Measurements from ENCODE around the gene MYPOP. TPM values are rescaled to one million over a fixed set of nuclear protein-coding genes. Genes with fewer than 3 reads are reported as not detected.

Gene MYPOP
- total and polyA plus RNA-seq, 2 donors from 2014 or later, result 6.7 to 11.7 TPM

GRCh38 chr19:45913874-45914830, 11.7 kb upstream of the MYPOP start, which contains the start of gene NANOS2:
Gene NANOS2, minus strand, starts transcription at chr19:45914778. Its CDS starts 85 bp downstream, at chr19:45914693.
- DNase-seq (peak in 2 of 5 donors; percentile 5 to 10), FAIRE-seq (no peak)
- H3K27me3 ChIP-seq (ENCODE audit: control insufficient read depth, insufficient read depth, low read length), result no peaks in the 10 kb centered on the region
- no peak within 1 kb of the TSS for H3K27ac ChIP-seq (ENCODE audit: low read depth in 2 of 2, low read length in 2 of 2)
- H3K9me3 ChIP-seq (ENCODE audit: control insufficient read depth in 2 of 3, insufficient read depth in 1 of 3, low read length in 3 of 3), result no peaks in the 10 kb centered on the region
- TF ChIP-seq CTCF (IDR thresholded peaks at IDR 0.05; ENCODE audit: borderline replicate concordance, extremely low read depth, insufficient read depth), result no peak
- intact Hi-C loops (cut with DNase I), result no loop called here
- H3K9ac ChIP-seq (ENCODE audit: low read length in 3 of 3), result no peak within 1 kb of the TSS
- no peaks in the 10 kb centered on the region for H3K36me3 ChIP-seq (ENCODE audit: control insufficient read depth in 2 of 3, insufficient read depth in 3 of 3, low read length in 3 of 3)
- no peak within 1 kb of the TSS for H3K4me3 ChIP-seq (ENCODE audit: low read length in 3 of 3)
- peaks cover 0 to 2% (median 0%) of the 10 kb centered on the region in 3 donors for H3K4me1 ChIP-seq (ENCODE audit: control insufficient read depth in 2 of 3, insufficient read depth in 2 of 3, low read depth in 1 of 3, low read length in 3 of 3)

GRCh38 chr19:45911291-45911690, 8.9 kb upstream of the MYPOP start:
- FAIRE-seq (no peak), DNase-seq (peak in 2 of 5 donors; percentile 28 to 34)

GRCh38 chr19:45908956-45909355, 6.5 kb upstream of the MYPOP start:
- Histone ChIP-seq H3K36me3 (ENCODE audit: control insufficient read depth in 2 of 3, insufficient read depth in 3 of 3, low read length in 3 of 3) (no peaks in the 10 kb centered on the region), H3K9me3 (ENCODE audit: control insufficient read depth in 2 of 3, insufficient read depth in 1 of 3, low read length in 3 of 3) (no peaks in the 10 kb centered on the region), H3K9ac (ENCODE audit: low read length in 3 of 3) (no peak overlapping the region), H3K4me1 (ENCODE audit: control insufficient read depth in 2 of 3, insufficient read depth in 2 of 3, low read depth in 1 of 3, low read length in 3 of 3) (peaks cover 0 to 2% (median 0%) of the 10 kb centered on the region in 3 donors), H3K27ac (ENCODE audit: low read depth in 2 of 2, low read length in 2 of 2) (no peak overlapping the region), H3K27me3 (ENCODE audit: control insufficient read depth, insufficient read depth, low read length) (no peaks in the 10 kb centered on the region), H3K4me3 (ENCODE audit: low read length in 3 of 3) (no peak overlapping the region)
- no peak for DNase-seq
- TF ChIP-seq CTCF (IDR thresholded peaks at IDR 0.05; ENCODE audit: borderline replicate concordance, extremely low read depth, insufficient read depth), result no peak
- no peak for FAIRE-seq
- intact Hi-C loops (cut with DNase I), result no loop called here

More at GRCh38 chr19:45911291-45911690, 8.9 kb upstream of the MYPOP start:
- no peak overlapping the region for H3K4me3 ChIP-seq (ENCODE audit: low read length in 3 of 3)
- no peaks in the 10 kb centered on the region for H3K9me3 ChIP-seq (ENCODE audit: control insufficient read depth in 2 of 3, insufficient read depth in 1 of 3, low read length in 3 of 3)
- H3K9ac ChIP-seq (ENCODE audit: low read length in 3 of 3), result no peak overlapping the region
- TF ChIP-seq CTCF (IDR thresholded peaks at IDR 0.05; ENCODE audit: borderline replicate concordance, extremely low read depth, insufficient read depth), result no peak
- H3K4me1 ChIP-seq (ENCODE audit: control insufficient read depth in 2 of 3, insufficient read depth in 2 of 3, low read depth in 1 of 3, low read length in 3 of 3), result peaks cover 0 to 2% (median 0%) of the 10 kb centered on the region in 3 donors
- no peaks in the 10 kb centered on the region for H3K36me3 ChIP-seq (ENCODE audit: control insufficient read depth in 2 of 3, insufficient read depth in 3 of 3, low read length in 3 of 3)
- H3K27ac ChIP-seq (ENCODE audit: low read depth in 2 of 2, low read length in 2 of 2), result no peak overlapping the region
- H3K27me3 ChIP-seq (ENCODE audit: control insufficient read depth, insufficient read depth, low read length), result no peaks in the 10 kb centered on the region
- intact Hi-C loops (cut with DNase I), result no loop called here

All from kidney (tissue), 14 donors.